Gastrocnemius medialis (tissue), 4 donors: ENCODE measurements around the gene CACNB1.

ENCODE experiments used
- CTCF ChIP-seq, 5 experiments: fragments of 450-650 bp in 3 of 5; fragments of 200-600 bp in 2 of 5; sonication (generic) in 2 of 5; IDR thresholded peaks in 4 of 5; conservative IDR thresholded peaks in 1 of 5; 1 replicate in 4 of 5; 2 replicates in 1 of 5; pipeline ENCODE4 v1.5.1; 2016 to 2019; ENCODE audit warnings: antibody characterized with exemption in 5 of 5, mild to moderate bottlenecking in 3 of 5, moderate library complexity in 3 of 5
- POLR2A ChIP-seq, 2 donors: fragments of 450-650 bp; IDR thresholded peaks; one replicate each; pipeline ENCODE4 v1.6.1; 2017; ENCODE audit warnings: antibody characterized with exemption in 2 of 2, mild to moderate bottlenecking in 2 of 2, moderate library complexity in 2 of 2

GRCh38 chr17:39222151-39222550 is 24.7 kb upstream of the CACNB1 start:
- TF ChIP-seq CTCF (IDR thresholded peaks at IDR 0.05 in 4 of 5, conservative IDR thresholded peaks at IDR 0.05 in 1 of 5) (no peak), POLR2A (IDR thresholded peaks at IDR 0.05) (no peak)
